HG03521 (cell line): ENCODE measurements around the gene TRPM3.

ENCODE experiments used
- ATAC-seq: cut with Tn5 transposase; IDR thresholded peaks from one replicate; pipeline ENCODE4 v1.9.1; 2021; ENCODE audit warnings: mild to moderate bottlenecking, moderate library complexity; ENCODE audit not compliant: unreplicated experiment

Gene TRPM3

GRCh38 chr9:71121275-71122021, at the start of gene TRPM3:
TSS of gene TRPM3 (minus strand) at chr9:71121621. CDS start at chr9:71121354, 267 bp downstream.
- no peak for ATAC-seq

- no peak for ATAC-seq
Observed at GRCh38 chr9:71168418-71168817, 47.0 kb upstream of the TRPM3 start.

- no peak for ATAC-seq
Observed at GRCh38 chr9:71162126-71162525, 40.7 kb upstream of the TRPM3 start.

DNA sequence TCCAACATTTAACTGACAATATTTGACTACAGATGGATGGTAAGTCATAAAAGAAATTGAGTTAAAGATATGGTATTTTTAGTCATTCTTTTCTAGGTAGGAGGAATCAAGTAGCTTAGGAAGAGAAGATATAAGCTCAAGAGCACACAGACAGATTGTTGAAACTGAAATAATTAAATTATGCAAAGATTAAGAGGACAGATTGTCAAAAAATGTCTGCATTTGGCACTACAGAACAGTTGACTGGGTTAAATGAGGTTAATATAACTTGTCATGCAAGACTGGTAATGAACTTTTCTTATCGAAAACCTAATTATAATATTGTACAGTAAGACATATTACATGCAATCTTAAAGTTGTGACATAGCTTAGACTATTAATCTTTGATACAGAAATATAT, 36.3 kb upstream of the TRPM3 start:
- ATAC-seq: no peak

DNA sequence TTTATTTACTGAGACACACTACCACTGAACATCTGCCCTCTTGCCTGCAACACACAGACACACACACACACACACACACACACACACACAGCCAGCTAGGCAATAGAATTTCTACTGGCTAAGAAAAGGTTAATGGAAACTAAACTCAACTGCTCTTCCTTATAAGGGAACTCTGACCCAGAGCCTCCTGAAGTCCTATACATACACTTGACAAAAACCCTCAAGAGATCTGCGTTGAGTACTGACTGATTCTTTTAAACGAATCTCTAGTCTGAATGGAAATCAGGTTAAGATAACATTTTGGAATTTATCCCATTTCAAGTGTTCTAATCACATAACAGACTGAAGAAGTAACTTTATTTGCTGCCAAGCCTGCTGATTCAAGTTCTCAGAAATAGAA, 25.9 kb upstream of the TRPM3 start:
- no peak for ATAC-seq

GRCh38 chr9:71146511-71146910, 25.1 kb upstream of the TRPM3 start:
- ATAC-seq: no peak

- no peak for ATAC-seq
Observed at GRCh38 chr9:71145179-71145578, 23.8 kb upstream of the TRPM3 start.

DNA sequence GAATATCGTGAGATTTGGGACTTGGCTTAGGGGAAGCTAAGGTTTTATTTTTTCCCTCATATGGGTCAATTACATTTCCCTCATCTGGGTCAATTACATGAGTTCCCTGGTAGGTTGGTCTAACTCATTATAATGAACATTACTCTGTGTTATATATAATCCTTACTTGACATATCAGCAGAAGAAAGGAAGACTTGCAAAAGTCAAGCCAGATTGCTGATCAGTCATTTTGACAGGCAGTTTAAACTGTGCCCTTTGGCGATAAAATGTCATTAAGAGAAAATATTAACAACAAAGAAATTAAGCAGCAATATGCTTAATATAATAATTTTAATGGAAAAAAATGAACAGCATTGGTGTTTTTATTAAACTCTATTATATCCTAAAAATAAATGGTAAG, 23.1 kb upstream of the TRPM3 start:
- no peak for ATAC-seq

GRCh38 chr9:71136696-71137095, 15.3 kb upstream of the TRPM3 start:
- no peak for ATAC-seq

GRCh38 chr9:71131145-71131544, 9.7 kb upstream of the TRPM3 start:
- no peak for ATAC-seq

DNA sequence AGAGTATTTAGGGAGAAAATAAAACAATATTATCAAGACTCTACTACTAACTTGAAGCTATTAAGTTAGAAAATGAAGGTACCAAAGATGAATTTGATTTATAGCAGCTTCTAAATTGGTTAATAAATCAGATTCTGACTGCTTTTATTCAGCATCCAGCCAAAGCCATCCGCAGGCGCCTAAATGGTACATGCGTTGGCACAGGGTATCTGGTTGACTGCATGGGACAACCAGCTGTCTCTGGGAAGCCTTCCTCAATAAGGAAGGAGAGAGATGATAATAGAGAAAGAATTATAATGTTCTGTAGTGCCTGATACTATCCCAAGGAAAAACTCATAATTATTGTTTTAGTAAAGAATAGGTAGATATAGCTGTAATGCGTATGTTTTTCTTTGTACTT, 9.1 kb upstream of the TRPM3 start:
- ATAC-seq: no peak

DNA sequence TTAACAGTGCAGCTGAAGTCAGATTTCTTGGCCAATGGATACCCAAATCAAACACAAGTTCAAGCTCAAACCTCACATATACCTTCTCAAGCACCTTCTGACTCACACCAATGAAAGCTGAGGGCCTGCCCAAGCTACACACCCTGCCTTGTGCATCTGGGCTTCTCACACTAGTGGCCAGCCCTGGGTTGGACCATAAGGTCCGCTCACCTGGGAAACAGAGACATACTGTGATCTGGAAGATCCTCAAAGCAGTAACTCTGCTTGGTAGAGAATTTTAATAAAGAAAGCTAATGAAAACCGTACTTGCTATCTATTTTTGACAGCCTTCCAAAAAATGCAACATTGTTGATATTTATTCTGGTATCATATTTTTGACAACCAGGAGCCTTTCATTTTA, 7.4 kb upstream of the TRPM3 start:
- ATAC-seq: no peak

GRCh38 chr9:71127301-71127700, 5.9 kb upstream of the TRPM3 start:
- no peak for ATAC-seq

GRCh38 chr9:71122421-71122820, 1.0 kb upstream of the TRPM3 start:
- no peak for ATAC-seq

DNA sequence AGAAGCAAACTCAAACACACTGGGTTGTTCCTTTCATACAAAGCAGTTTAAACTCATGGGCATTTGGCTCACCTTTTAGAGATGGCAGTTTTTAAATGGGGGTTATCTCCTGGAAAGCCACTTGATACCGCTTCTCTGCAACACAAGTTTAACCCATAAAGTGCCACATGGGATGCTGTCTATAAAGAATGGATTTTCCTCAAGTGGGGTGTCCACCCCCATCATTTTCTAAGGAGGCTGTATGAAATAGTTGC, 528 bp upstream of the TRPM3 start:
- no peak for ATAC-seq

- ATAC-seq: no peak
Observed at GRCh38 chr9:71120501-71121247, 747 bp downstream of the TRPM3 start.

DNA sequence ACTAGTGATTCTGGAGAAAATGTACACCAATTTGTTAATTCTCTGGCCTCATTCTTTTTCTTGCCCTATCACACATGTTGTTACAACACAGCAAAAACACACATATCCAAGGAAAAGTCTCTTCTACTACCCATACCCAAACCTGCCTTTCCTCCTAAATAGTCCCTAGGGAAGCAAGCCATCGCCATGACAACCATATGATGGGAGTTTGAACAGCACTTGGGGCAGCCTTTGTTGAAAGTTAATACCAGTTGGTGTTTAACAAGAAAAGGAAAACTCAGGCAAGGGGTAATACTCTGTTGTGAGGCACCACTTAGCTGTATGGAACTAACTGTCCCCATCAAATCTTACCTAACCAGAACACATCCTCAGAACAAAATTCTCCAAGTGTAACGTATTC, 1.7 kb downstream of the TRPM3 start:
- ATAC-seq: no peak

DNA sequence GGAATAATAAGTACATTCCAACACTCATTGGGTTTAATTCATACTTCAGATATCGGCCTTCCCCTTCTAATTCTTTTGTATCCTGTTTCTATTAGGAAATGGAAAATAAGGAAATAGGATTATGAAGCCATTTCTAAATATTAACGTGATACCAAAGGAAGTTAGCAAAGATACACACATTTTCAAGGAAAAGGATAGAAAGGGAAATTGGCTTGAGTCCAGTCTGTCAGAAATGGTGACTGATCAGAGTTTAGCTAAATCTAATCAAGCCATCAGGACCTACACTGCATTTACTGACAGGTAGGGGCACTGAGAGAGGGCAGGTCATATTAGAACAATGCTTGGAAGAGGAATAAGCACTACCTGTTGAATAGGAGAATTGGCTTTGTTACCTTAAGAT, 3.1 kb downstream of the TRPM3 start:
- ATAC-seq: no peak

- ATAC-seq: no peak
Observed at GRCh38 chr9:71115448-71115975, 5.9 kb downstream of the TRPM3 start.

GRCh38 chr9:71112866-71113265, 8.6 kb downstream of the TRPM3 start:
- ATAC-seq: no peak

DNA sequence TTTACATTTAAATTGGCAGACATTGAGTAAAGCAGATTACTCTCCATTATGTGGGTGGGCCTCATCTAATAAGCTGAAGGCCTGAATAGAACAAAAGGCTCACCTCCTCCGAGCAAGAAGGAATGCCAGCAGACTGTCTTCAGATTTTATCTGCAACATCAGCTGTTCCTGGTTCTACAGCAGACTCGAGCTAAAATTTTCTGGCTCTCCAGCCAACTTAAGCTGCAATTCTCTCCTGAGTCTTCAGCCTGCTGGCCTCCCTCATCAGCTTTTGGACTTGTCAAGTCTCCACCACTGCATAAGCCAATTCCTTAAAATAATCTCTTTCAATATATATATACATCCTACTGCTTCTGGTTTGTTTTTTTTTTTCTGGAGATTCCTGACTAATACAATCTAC, 12.5 kb downstream of the TRPM3 start:
- ATAC-seq: no peak

DNA sequence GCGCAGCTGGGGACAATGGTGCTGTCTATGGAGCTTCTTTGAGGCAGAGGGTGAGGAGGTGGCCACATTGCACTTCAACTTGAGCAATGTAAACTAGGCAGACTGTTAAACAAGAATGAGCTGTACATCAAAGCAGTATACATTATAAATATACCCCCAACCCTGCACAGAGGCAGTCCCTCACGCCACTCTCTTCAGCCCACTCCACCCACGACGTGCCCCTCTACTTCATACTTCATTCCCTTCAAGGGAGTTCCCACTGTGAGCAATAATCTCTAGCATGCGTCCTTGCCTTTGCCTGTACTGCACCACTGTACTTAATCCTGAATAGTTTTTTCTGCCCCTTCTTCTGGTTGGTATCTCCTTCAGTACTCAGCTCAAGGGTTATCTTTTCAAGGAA, 14.4 kb downstream of the TRPM3 start:
- ATAC-seq: no peak

DNA sequence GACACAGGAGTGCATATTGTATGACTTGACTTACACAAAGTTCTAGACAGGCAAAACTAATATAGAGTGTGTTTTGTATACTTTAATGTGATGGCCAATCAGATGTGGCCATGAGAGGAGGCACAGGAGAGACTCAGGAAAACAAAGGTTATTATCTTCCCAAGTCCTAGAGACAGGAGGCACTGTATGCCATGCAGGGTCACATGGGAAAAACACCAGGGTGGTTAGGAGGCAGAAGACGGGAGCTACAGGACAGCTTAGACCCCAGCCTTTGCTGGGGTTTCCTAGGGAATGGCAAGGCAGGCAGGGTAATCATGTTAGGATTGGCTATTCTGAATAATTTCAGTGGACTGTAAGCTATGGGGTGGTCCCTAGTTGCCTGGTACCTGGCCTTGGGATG, 16.2 kb downstream of the TRPM3 start:
- no peak for ATAC-seq
